Glutamatergic neuron (in vitro differentiated cells): ENCODE results near the gene MRPL37. TPM values are rescaled to one million over a fixed set of nuclear protein-coding genes. Genes with fewer than 3 reads are reported as not detected.

ENCODE experiments used
- DNase-seq: peaks from one replicate; pipeline ENCODE4 v3.0.0; 2022
- H3K27ac Mint-ChIP-seq: one replicate; pipeline ENCODE4 v1.8.0; 2020; ENCODE audit warnings: mild to moderate bottlenecking, mixed read lengths, inconsistent platforms; ENCODE audit not compliant: unreplicated experiment
- H3K27me3 Mint-ChIP-seq: one replicate; pipeline ENCODE4 v1.8.0; 2020; ENCODE audit warnings: mild to moderate bottlenecking, moderate library complexity, mixed read lengths, inconsistent platforms; ENCODE audit not compliant: unreplicated experiment
- H3K36me3 Mint-ChIP-seq: one replicate; pipeline ENCODE4 v1.8.0; 2020; ENCODE audit warnings: mild to moderate bottlenecking, mixed read lengths, inconsistent platforms; ENCODE audit not compliant: unreplicated experiment
- H3K4me1 Mint-ChIP-seq: one replicate; pipeline ENCODE4 v1.8.0; 2020; ENCODE audit warnings: mild to moderate bottlenecking, low read depth, mixed read lengths, inconsistent platforms; ENCODE audit not compliant: unreplicated experiment
- H3K4me3 Mint-ChIP-seq: one replicate; pipeline ENCODE4 v1.8.0; 2020; ENCODE audit warnings: mild to moderate bottlenecking, mixed read lengths, inconsistent platforms; ENCODE audit not compliant: unreplicated experiment
- H3K9me3 Mint-ChIP-seq: one replicate; pipeline ENCODE4 v1.8.0; 2020; ENCODE audit warnings: mild to moderate bottlenecking, moderate library complexity, mixed read lengths, inconsistent platforms; ENCODE audit not compliant: unreplicated experiment
- total RNA-seq: library from RNA; stranded (reverse); fragmentation: NEBNext Ultra II Directional; extraction: Animal tissue kit (Norgen Biotek cat#: 25700); gene quantifications from one replicate; pipeline ENCODE4 v1.2.1, GENCODE V29; 2021; ENCODE audit not compliant: unreplicated experiment
- TF ChIP-seq, protein P1 (sequence below): fragments of 200-600 bp; sonication (generic); IDR thresholded peaks from one replicate; pipeline ENCODE4 v1.5.0; 2021; ENCODE audit not compliant: partially characterized antibody, unreplicated experiment

MRPL37 gene
- total RNA-seq, 1 donor from 2014 or later, result 50.9 TPM

- TF ChIP-seq, protein P1, sequence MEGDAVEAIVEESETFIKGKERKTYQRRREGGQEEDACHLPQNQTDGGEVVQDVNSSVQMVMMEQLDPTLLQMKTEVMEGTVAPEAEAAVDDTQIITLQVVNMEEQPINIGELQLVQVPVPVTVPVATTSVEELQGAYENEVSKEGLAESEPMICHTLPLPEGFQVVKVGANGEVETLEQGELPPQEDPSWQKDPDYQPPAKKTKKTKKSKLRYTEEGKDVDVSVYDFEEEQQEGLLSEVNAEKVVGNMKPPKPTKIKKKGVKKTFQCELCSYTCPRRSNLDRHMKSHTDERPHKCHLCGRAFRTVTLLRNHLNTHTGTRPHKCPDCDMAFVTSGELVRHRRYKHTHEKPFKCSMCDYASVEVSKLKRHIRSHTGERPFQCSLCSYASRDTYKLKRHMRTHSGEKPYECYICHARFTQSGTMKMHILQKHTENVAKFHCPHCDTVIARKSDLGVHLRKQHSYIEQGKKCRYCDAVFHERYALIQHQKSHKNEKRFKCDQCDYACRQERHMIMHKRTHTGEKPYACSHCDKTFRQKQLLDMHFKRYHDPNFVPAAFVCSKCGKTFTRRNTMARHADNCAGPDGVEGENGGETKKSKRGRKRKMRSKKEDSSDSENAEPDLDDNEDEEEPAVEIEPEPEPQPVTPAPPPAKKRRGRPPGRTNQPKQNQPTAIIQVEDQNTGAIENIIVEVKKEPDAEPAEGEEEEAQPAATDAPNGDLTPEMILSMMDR, result no peak
- no peak overlapping the region for H3K4me3 Mint-ChIP-seq
- peaks cover 33% of the 10 kb centered on the region for H3K9me3 Mint-ChIP-seq
- H3K4me1 Mint-ChIP-seq, result peaks cover 30% of the 10 kb centered on the region
- peaks cover 33% of the 10 kb centered on the region for H3K27me3 Mint-ChIP-seq
- peaks cover 8% of the 10 kb centered on the region for H3K36me3 Mint-ChIP-seq
- H3K27ac Mint-ChIP-seq, result peak overlapping the region; percentile 13
- DNase-seq, result no peak
Observed at GRCh38 chr1:54218883-54219687, 19.1 kb downstream of the MRPL37 start.

DNA sequence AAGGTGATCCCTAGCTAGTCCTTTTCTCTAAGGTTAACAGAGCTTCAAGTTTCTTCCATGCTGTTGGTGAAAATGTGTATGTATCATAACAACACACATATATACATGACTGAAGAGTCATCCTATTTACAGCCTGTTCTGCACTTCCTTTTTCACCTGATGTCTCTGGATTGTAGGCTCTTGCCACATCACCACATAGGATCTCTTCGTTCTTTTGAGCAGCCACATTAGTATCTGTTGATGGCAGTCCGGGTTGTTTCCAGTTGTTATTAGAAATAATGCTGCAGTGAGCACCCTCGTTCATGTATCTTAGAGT lies 19.7 kb downstream of the MRPL37 start:
- Mint-ChIP-seq H3K4me3 (peak overlapping the region; percentile 49), H3K27ac (peak overlapping the region; percentile 82), H3K27me3 (peaks cover 37% of the 10 kb centered on the region), H3K9me3 (peaks cover 37% of the 10 kb centered on the region), H3K36me3 (peaks cover 8% of the 10 kb centered on the region), H3K4me1 (peaks cover 34% of the 10 kb centered on the region)
- TF ChIP-seq, protein P1, result no peak
- no peak for DNase-seq

GRCh38 chr1:54220004-54220811 lies 20.2 kb downstream of the MRPL37 start:
- Mint-ChIP-seq H3K27me3 (peaks cover 43% of the 10 kb centered on the region), H3K27ac (peak overlapping the region; percentile 82), H3K4me1 (peaks cover 39% of the 10 kb centered on the region), H3K4me3 (peak overlapping the region; percentile 49), H3K9me3 (peaks cover 37% of the 10 kb centered on the region), H3K36me3 (peaks cover 8% of the 10 kb centered on the region)
- DNase-seq, result peak; percentile 36
- TF ChIP-seq, protein P1, result no peak

DNA sequence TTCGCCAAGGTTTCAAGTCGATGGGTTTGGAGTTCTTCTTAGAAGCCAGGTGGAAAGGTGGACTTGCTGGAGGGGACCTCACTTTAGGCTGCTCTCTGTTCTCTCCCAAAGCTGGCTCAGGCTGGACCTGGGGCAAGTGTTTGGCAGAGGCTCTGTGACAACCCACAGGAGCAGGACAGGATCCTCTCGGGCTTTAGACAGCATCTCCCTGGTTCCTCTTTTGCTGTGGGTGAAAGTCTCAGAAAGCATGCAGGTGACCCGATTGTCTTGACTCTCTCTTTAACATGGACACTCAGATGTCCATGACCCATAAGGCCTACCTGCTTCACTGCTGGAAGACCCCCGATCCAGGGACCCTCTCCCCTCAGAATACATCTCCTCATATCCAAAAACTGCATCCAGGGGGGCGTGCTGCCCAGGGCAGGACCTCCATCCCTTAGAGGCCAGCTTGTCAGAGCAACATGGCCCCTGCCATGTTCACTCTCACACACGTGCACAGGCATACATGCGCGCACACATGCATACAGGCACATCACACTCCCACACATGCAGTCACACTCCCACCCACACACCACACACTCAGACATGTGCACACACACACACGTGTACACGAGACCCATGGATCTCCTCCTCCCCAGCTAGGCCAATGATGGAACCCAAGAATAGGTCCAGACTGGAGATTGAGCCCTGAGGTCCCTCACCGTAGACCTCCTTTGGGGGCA lies 21.3 kb downstream of the MRPL37 start:
- Mint-ChIP-seq H3K4me3 (peak overlapping the region; percentile 49), H3K36me3 (peaks cover 8% of the 10 kb centered on the region), H3K27me3 (peaks cover 50% of the 10 kb centered on the region), H3K9me3 (peaks cover 46% of the 10 kb centered on the region), H3K27ac (peak overlapping the region; percentile 82), H3K4me1 (peaks cover 47% of the 10 kb centered on the region)
- TF ChIP-seq, protein P1, result no peak
- no peak for DNase-seq
